HG02938 (cell line): Measurements from ENCODE around the gene FAM114A1.
"Not testable (repeated sequence)": the region's sequence is repeated elsewhere in the genome, so short reads cannot be mapped to it uniquely, and the experiment has no call there.

Source experiments
- ATAC-seq: cut with Tn5 transposase; IDR thresholded peaks from one replicate; pipeline ENCODE4 v1.9.1; 2021; ENCODE audit warnings: mild to moderate bottlenecking, moderate library complexity; ENCODE audit not compliant: unreplicated experiment

FAM114A1 gene

GRCh38 chr4:38898245-38898644 lies 30.6 kb downstream of the FAM114A1 start:
- ATAC-seq, result no peak

DNA sequence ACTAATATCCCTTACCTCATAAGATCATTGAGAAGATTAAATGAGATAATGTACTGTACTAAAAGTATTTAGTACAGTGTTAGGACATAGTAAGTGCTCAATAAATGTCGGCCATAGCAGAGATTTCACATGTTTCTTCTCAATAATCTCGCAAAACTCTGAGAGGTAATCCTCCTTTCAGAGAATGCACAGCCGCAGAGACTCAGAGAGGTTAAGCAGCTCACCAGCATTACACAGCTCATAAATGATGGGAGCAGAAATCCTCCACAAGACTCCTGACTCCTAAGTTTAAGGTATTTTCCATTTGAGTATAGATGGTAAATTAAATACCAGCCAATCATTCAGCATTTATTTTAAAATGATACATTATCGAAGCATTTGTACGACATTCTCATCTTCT lies 34.6 kb downstream of the FAM114A1 start:
- no peak for ATAC-seq

DNA sequence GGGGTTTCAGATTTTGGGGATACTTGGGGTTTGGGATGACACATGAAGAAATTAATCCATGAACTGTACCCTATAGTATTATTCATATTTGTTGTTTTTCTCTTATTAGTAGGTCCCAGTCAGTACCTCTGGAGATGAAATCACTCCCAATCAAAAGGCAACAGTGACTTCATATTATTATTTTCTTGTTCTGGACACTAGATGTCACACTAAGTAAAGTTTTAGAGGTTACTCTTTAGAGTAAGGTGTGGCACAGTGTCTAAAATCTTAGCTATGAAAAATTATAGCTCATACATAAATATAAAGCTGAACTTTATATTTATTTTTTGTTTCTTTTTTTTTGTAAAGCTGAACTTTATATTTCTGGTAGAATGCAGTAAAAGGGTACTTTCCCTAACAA lies 35.1 kb downstream of the FAM114A1 start:
- peak; percentile 52 for ATAC-seq

DNA sequence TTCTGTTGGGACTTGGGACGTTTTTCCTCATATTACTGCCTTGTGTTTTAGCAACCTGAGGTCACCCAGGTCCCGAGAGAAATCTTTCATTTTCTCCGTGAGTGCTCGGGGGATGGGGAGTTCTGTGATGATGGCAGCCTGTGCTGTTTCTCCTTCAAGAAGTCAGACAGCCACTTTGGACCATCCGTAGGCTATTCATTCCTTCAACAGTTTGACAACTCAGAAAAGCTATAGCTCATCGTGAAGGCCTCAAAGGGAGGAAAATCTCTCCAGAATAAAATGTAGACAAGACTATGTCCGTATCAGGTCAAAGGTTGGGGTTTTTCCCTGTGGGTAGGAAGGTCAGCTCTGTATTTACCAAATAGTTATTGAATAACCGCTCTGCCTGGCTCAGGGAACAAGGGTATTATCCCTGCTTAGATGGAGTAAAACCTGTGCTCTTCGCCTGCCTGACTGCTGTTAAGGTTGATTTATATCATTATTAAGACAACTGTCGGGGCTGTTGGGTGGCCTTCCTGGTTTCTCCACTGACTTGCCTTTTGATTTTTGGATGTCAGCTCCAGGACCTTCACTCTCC lies 36.6 kb downstream of the FAM114A1 start:
- ATAC-seq, result no peak

DNA sequence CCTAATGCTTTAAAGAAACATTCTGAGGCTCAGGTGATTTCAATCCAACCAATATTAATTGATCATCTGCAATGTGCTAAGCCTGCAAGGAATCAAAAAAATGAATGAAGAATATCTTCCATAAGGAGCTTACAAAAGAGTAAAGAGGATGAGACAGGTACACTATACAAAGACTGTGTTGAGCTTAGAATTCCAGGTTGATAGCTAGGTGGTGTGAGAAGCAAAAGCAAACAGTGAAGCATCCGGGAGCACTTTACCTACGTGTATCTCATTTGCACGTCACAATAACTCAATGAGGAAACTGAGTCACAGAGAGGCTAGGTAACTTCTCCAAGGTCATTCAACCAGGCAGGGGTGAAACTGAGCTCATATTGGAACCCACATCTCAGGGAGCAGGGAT lies 37.1 kb downstream of the FAM114A1 start:
- ATAC-seq, result no peak

- ATAC-seq, result no peak
These were observed 38.2 kb downstream of the FAM114A1 start for GRCh38 chr4:38905652-38906385.

- no peak for ATAC-seq
These were observed 40.2 kb downstream of the FAM114A1 start for GRCh38 chr4:38907696-38908270.

DNA sequence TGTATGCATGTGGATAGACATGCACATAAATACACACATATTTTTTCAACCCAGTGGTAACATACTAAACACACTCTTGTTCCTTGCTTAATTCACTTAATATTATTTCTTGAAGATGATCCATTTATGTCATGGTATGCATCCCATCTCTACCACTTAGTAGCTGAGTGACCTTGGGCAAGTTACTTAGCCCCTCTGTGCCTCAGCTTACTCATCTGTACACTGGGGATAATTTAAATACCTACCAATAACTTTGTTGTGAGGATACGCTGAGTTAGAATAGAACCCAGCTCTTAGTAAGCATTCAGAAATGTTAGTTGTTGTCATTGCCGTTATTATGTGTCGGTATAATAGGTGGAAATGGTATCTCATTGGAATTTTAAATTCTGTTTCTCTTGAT lies 41.4 kb downstream of the FAM114A1 start:
- ATAC-seq, result no peak

GRCh38 chr4:38911257-38911656 lies 43.7 kb downstream of the FAM114A1 start:
- ATAC-seq, result no peak

DNA sequence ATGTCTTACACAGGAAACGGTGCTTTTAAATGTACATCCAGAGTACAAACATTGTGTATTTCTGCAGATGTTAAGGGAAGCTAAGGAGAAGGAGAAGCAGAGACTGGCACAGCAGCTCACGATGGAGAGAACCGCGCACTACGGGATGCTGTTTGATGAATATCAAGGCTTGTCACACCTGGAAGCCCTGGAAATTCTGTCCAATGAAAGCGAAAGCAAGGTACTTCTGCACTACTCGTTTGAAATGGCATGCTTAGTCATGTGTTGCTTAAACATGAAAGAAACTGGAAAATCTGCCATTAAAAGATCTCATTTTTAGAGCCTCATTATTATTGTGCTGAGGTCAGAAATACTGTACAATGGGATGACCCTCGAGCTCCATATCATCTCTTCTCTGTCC lies 47.2 kb downstream of the FAM114A1 start:
- ATAC-seq, result no peak

DNA sequence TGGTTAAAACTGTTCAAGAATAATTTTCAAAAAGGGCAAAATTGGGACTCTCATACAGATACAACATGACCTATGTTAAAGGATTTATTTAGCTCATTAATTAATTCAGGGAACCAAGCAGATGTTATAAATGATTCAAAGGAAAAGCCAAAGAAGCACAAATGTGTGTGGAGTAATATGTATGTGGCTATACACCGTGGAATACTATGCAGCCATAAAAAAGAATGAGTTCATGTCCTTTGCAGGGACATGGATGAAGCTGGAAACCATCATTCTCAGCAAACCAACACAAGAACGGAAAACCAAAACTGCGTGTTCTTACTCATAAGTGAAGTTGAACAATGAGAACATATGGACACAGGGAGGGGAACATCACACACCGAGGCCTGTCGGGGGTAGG lies 48.7 kb downstream of the FAM114A1 start:
- ATAC-seq, result not testable (repeated sequence)

- ATAC-seq, result no peak
These were observed 49.9 kb downstream of the FAM114A1 start for GRCh38 chr4:38917481-38918025.

- ATAC-seq, result no peak
These were observed 51.9 kb downstream of the FAM114A1 start for GRCh38 chr4:38919494-38919893.

GRCh38 chr4:38920186-38920585 lies 52.6 kb downstream of the FAM114A1 start:
- no peak for ATAC-seq

GRCh38 chr4:38920677-38921076 lies 53.1 kb downstream of the FAM114A1 start:
- no peak for ATAC-seq

GRCh38 chr4:38921151-38921550 lies 53.5 kb downstream of the FAM114A1 start:
- ATAC-seq, result no peak

DNA sequence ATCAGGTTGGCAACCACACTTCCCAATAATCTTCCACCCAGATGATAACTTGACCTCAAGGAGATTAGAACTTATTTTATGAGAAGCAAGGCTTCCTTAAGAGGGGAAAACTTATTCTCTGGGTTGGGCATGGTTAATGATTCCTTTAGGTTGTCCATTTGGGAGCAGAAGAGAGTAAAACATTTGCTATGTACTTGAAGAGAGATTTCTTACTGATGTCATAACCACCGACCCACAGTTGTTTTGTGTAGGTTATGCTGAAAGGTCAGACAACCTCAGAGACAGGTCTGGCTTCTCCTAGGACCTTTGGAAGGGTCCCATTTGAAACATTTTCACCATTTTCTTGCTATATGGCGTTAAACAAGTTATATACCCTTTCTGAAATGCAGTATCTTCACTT lies 56.1 kb downstream of the FAM114A1 start:
- no peak for ATAC-seq

GRCh38 chr4:38924353-38924752 lies 56.7 kb downstream of the FAM114A1 start:
- ATAC-seq, result no peak

- ATAC-seq, result no peak
These were observed 58.1 kb downstream of the FAM114A1 start for GRCh38 chr4:38925492-38926413.

- ATAC-seq, result no peak
These were observed 59.3 kb downstream of the FAM114A1 start for GRCh38 chr4:38926896-38927295.

GRCh38 chr4:38928568-38928967 lies 61.0 kb downstream of the FAM114A1 start:
- ATAC-seq, result no peak
